Endothelial cell of umbilical vein (primary cell): Measurements from ENCODE around the gene TEX264. TPM values are rescaled to one million over a fixed set of nuclear protein-coding genes. Genes with fewer than 3 reads are reported as not detected.
A peak's percentile ranks its signal among the peaks of the same experiment; 100 is the strongest.

ENCODE experiments used
- BruUV-seq: library from RNA; stranded (reverse); fragments of 400-500 nt; replicated peaks from 2 replicates; lab custom pipeline; 2021; lab: Mats Ljungman, UMichigan
- CTCF ChIA-PET: fragments of 300-600, 350-600 bp; sonication (Branson Sonifier 250); formaldehyde crosslinking; loops from one replicate; lab custom pipeline; 2021; ENCODE audit warnings: antibody characterized with exemption, inconsistent platforms; lab: Charles Lee
- POLR2A ChIA-PET: fragments of 300-600, 350-600 bp; sonication (Branson Sonifier 250); formaldehyde crosslinking; loops from one replicate; lab custom pipeline; 2021; ENCODE audit warnings: antibody characterized with exemption, inconsistent platforms; lab: Charles Lee
- DNase-seq: peaks from one replicate; pipeline ENCODE4 v3.0.0-alpha.2; 2011; ENCODE audit warnings: low read depth, low spot score
- FAIRE-seq: peaks from 2 replicates; lab custom pipeline; 2011; peaks lifted over from hg19 to GRCh38; lab: Jason Lieb, UNC
- H2AFZ ChIP-seq: 2 replicates; pipeline ENCODE4 v1.6.0; 2012; ENCODE audit warnings: low read depth, low read length, control low read depth, inconsistent platforms
- H3K27ac ChIP-seq: 2 replicates; pipeline ENCODE4 v1.5.1; 2011; ENCODE audit warnings: low read depth, mild to moderate bottlenecking, control low read depth, low read length, moderate library complexity; ENCODE audit not compliant: insufficient read depth
- H3K27me3 ChIP-seq, 2 experiments: 2 replicates each; pipeline versions ENCODE4 v1.6.0 to v1.6.1; 2011; ENCODE audit warnings: low read length in 2 of 2, mixed read lengths in 1 of 2; ENCODE audit not compliant: control insufficient read depth in 2 of 2, insufficient read depth in 2 of 2
- H3K36me3 ChIP-seq, 2 experiments: 2 replicates in 1 of 2; 3 replicates in 1 of 2; pipeline ENCODE4 v1.5.1; 2011; ENCODE audit warnings: low read length in 2 of 2, mild to moderate bottlenecking in 1 of 2, moderate library complexity in 1 of 2; ENCODE audit not compliant: control insufficient read depth in 2 of 2, insufficient read depth in 2 of 2; ENCODE audit errors: extremely low read depth in 1 of 2
- H3K4me1 ChIP-seq: 3 replicates; pipeline ENCODE4 v1.5.1; 2011; ENCODE audit warnings: mild to moderate bottlenecking, low read length; ENCODE audit not compliant: control insufficient read depth, insufficient read depth; ENCODE audit errors: extremely low read depth
- H3K4me2 ChIP-seq: 2 replicates; pipeline ENCODE4 v1.6.1; 2011; ENCODE audit warnings: low read length, control low read depth, mixed read lengths; ENCODE audit not compliant: insufficient read depth
- H3K4me3 ChIP-seq, 3 experiments: fragments of 200-600 bp in 1 of 3; sonication (generic), shearing (Covaris generic) in 1 of 3; replicated peaks in 1 of 3; 2 replicates each; pipeline ENCODE4 v1.5.1; 2011 to 2016; ENCODE audit warnings: control low read depth in 3 of 3, low read length in 3 of 3, mild to moderate bottlenecking in 2 of 3, inconsistent platforms in 1 of 3, low read depth in 1 of 3, moderate library complexity in 1 of 3; ENCODE audit not compliant: insufficient read depth in 1 of 3
- H3K79me2 ChIP-seq: 2 replicates; pipeline ENCODE4 v1.6.0; 2012; ENCODE audit warnings: low read length, inconsistent platforms; ENCODE audit not compliant: control insufficient read depth, insufficient read depth
- H3K9ac ChIP-seq: replicated peaks from 2 replicates; pipeline ENCODE3; 2011; ENCODE audit warnings: low read length, control low read depth; ENCODE audit not compliant: insufficient read depth; ENCODE audit errors: extremely low read depth
- H3K9me1 ChIP-seq: replicated peaks from 3 replicates; pipeline ENCODE4 v1.6.0; 2011; ENCODE audit warnings: mild to moderate bottlenecking, low read length; ENCODE audit not compliant: control insufficient read depth, insufficient read depth; ENCODE audit errors: extremely low read depth
- H3K9me3 ChIP-seq: replicated peaks from 2 replicates; pipeline ENCODE4 v1.5.1; 2012; ENCODE audit warnings: low read length, inconsistent platforms; ENCODE audit not compliant: control insufficient read depth, insufficient read depth
- H4K20me1 ChIP-seq: replicated peaks from 2 replicates; pipeline ENCODE3; 2011; ENCODE audit warnings: mild to moderate bottlenecking, low read length; ENCODE audit not compliant: control insufficient read depth, insufficient read depth; ENCODE audit errors: extremely low read depth
- CTCF ChIP-seq, 2 donors: IDR thresholded peaks; 1 replicate in 1 of 2; 2 replicates in 1 of 2; pipeline ENCODE4 v1.5.1; 2011; ENCODE audit warnings: low read length in 2 of 2, mild to moderate bottlenecking in 2 of 2, moderate library complexity in 2 of 2, control low read depth in 1 of 2, inconsistent platforms in 1 of 2, low read depth in 1 of 2; ENCODE audit not compliant: insufficient read depth in 1 of 2; ENCODE audit errors: extremely low read depth in 1 of 2
- EZH2 ChIP-seq: IDR thresholded peaks from 2 replicates; pipeline ENCODE4 v1.6.1; 2012; ENCODE audit warnings: borderline replicate concordance, low read depth, mild to moderate bottlenecking, moderate library complexity, low read length, inconsistent platforms; ENCODE audit not compliant: severe bottlenecking
- FOS ChIP-seq: IDR thresholded peaks from 2 replicates; pipeline ENCODE4 v1.6.1; 2011; ENCODE audit warnings: mild to moderate bottlenecking, low read length, moderate library complexity, borderline replicate concordance; ENCODE audit not compliant: insufficient read depth
- GATA2 ChIP-seq: IDR thresholded peaks from 2 replicates; pipeline ENCODE4 v1.7.0; 2011; ENCODE audit warnings: low read depth, mild to moderate bottlenecking, moderate library complexity, mixed read lengths, low read length; ENCODE audit not compliant: insufficient read length, insufficient read depth
- JUN ChIP-seq: IDR thresholded peaks from 2 replicates; pipeline ENCODE4 v1.6.1; 2011; ENCODE audit warnings: borderline replicate concordance, low read depth; ENCODE audit not compliant: insufficient read length, insufficient read depth
- MYC ChIP-seq: IDR thresholded peaks from one replicate; pipeline ENCODE4 v1.6.1; 2011; ENCODE audit warnings: mild to moderate bottlenecking, low read depth, low read length
- POLR2A ChIP-seq: IDR thresholded peaks from 2 replicates; pipeline ENCODE4 v1.6.1; 2012; ENCODE audit warnings: low read depth, mild to moderate bottlenecking, control low read depth, low read length
- POLR2AphosphoS5 ChIP-seq: IDR thresholded peaks from 2 replicates; pipeline ENCODE4 v1.6.1; 2012; ENCODE audit warnings: low read depth, mild to moderate bottlenecking, control low read depth, low read length, moderate library complexity; ENCODE audit not compliant: insufficient read depth
- dilution Hi-C: fragments of 300-500 bp; cut with MboI; formaldehyde crosslinking; loops from one replicate; pipeline ENCODE4 v1.15.0; 2019; ENCODE audit warnings: low sequenced_read_pairs; ENCODE audit not compliant: extremely low pct_ligation_motif_present
- intact Hi-C: fragments of 100-400 bp; cut with micrococcal nuclease; formaldehyde crosslinking; loops from one replicate; pipeline ENCODE4 v1.10.0; 2022
- polyA plus RNA-seq, 4 experiments: library from polyadenylated mRNA; depleted of rRNA in 3 of 4; stranded (reverse) in 3 of 4; unstranded in 1 of 4; fragments of >200 nt; gene quantifications; 2 replicates each; pipeline versions ENCODE4 v1.2.1 to v1.2.3, GENCODE V29; 2011 to 2012; ENCODE audit warnings: missing spikeins in 1 of 4
- total RNA-seq: library from RNA; stranded (reverse); gene quantifications from 2 replicates; pipeline ENCODE4 v1.2.3, GENCODE V29; 2021
- TF ChIP-seq, protein P1 (sequence below): IDR thresholded peaks from 2 replicates; pipeline ENCODE4 v1.6.1; 2011; ENCODE audit not compliant: insufficient read depth, insufficient read length

The TEX264 gene
- total and polyA plus RNA-seq, 2 donors (not counting 3 experiments of a cell fraction or from before 2014, with no cell fraction given) = 29.0 to 89.7 TPM

DNA sequence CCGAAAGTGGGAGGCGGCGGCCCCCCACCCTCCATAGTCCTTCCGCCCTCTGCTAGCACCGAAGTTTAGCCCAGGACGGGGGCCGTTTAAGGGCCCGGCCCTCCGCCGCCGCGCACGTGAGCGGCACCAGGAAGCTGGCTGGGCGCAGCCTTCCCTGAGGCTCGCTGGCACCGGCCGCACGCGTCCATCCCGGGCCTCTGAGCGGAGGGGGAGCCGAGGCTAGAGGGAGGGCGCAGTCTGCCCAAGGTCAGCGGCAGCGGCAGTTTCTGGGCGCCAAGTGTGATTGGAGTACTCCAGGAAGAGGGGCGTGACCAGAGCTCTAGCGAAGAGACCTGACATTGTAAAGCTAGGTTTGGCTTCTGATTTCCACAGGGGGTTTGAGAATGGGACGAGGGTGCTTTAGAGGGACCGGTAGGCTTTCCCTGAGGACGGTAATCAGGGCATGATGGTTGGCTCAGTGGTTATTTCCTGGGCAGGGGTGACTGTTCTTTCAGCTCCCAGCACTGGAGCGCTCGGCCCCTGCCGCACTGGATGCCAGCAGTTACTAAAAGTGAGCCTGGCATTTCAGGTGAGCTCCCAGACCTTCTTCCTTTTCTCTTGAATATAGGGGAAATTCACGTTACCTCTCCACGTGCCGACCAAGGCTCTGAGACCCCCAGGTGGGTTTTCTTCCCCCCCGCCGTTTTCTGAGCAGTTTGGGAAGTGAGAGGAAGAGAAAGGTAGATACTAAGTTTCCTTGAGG lies 853 bp downstream of the TEX264 start:
- Histone ChIP-seq H3K4me2 (peak overlapping the region; percentile 88), H3K36me3 (peaks cover 0 to 2% of the 10 kb centered on the region in 2 experiments), H3K9me1 (no peaks in the 10 kb centered on the region), H4K20me1 (no peaks in the 10 kb centered on the region), H3K9ac (peak overlapping the region; percentile 79), H3K27ac (peak overlapping the region; percentile 55), H3K9me3 (no peaks in the 10 kb centered on the region), H3K79me2 (no peaks in the 10 kb centered on the region), H3K4me3 (peak overlapping the region; percentile 72 to 88 (median 82)), H3K27me3 (no peaks in the 10 kb centered on the region), H2AFZ (peak overlapping the region; percentile 87), H3K4me1 (peaks cover 12% of the 10 kb centered on the region)
- dilution Hi-C loops = no loop called here
- peak; percentile 65 for DNase-seq
- no TSS peak for BruUV-seq
- peak; percentile 82 for FAIRE-seq
- peak; percentile 69 for TF ChIP-seq POLR2AphosphoS5
- TF ChIP-seq EZH2 = no peak
- ChIA-PET POLR2A (interaction anchor here (1.1 kb wide), 1 partner anchor 172 kb away, joined by 9 read pairs; the partner anchor contains the start of gene DCAF1), CTCF (interaction anchor here (0.7 to 6.4 kb wide), 4 partner anchors 10 to 1056 kb away, joined by 3 to 135 read pairs (median 29); partner anchors contain the start of gene GRM2)
- intact Hi-C loops = loop anchor here (1.0 to 10.0 kb wide), 2 partner anchors 10 to 1057 kb away; partner anchors contain the start of genes CISH and MAPKAPK3

DNA sequence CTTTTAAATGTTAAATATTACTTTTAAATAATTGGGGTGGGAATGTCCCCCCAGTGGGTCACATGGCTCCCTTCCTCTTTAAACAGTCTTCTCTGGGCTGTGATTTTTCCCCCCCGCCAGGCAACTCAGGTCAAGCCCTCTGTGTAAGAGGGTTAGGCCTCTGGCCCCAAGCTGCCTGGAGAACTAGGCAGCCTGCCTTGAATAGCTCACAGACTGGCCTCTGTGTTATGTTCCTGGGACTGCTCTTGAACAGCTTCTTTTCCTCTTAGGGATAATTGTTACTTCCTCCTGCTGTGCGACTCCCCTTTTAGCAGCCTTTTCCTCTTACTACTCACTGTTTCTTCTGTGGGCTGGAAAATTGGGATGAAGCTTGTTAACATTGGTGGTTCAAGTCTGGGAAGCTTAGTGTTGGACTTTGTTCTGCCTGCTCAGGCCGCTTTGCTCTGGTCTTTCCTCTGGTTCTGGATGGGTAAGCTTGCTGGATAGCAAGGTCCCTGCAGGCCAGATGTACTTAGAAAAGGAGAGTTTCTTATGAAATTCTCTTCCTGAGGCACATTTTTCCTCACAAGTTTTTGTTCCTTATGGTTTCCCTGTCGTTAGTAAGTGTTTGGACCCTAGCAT lies 2.2 kb downstream of the TEX264 start:
- CTCF ChIA-PET = interaction anchor here (0.7 to 6.4 kb wide), 4 partner anchors 9 to 171 kb away, joined by 3 to 135 read pairs (median 30); no protein-coding TSS in a partner anchor
- no TSS peak for BruUV-seq
- POLR2A ChIA-PET = no interaction called here

More for the DNA sequence above, 2.2 kb downstream of the TEX264 start:
- TF ChIP-seq POLR2AphosphoS5 = no peak
- TF ChIP-seq, protein P1, sequence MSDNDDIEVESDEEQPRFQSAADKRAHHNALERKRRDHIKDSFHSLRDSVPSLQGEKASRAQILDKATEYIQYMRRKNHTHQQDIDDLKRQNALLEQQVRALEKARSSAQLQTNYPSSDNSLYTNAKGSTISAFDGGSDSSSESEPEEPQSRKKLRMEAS = no peak
- TF ChIP-seq POLR2A = no peak
- no peak for TF ChIP-seq CTCF (IDR thresholded peaks at IDR 0.05; ENCODE audit: extremely low read depth in 1 of 2, insufficient read depth in 1 of 2, low read depth in 1 of 2, low read length in 2 of 2)
- TF ChIP-seq GATA2 = no peak
- TF ChIP-seq JUN = no peak
- TF ChIP-seq FOS = no peak
- no peak for TF ChIP-seq MYC
- no peak for TF ChIP-seq EZH2
- Histone ChIP-seq H3K4me2 (no peak overlapping the region), H3K9me3 (no peaks in the 10 kb centered on the region), H3K4me3 (no peak overlapping the region), H3K9me1 (no peaks in the 10 kb centered on the region), H3K9ac (no peak overlapping the region), H3K27ac (no peak overlapping the region), H4K20me1 (no peaks in the 10 kb centered on the region), H2AFZ (no peak overlapping the region), H3K27me3 (no peaks in the 10 kb centered on the region), H3K4me1 (peaks cover 12% of the 10 kb centered on the region), H3K79me2 (no peaks in the 10 kb centered on the region), H3K36me3 (peaks cover 0 to 2% of the 10 kb centered on the region in 2 experiments)
- dilution Hi-C loops (no loop called here), intact Hi-C loops (loop anchor here (10.0 kb wide), 1 partner anchor 1058 kb away; the partner anchor contains the start of genes CISH and MAPKAPK3)
- no peak for FAIRE-seq
- no peak for DNase-seq
